ENCODE measurements around the gene GPR55. TPM values are rescaled to one million over a fixed set of nuclear protein-coding genes. Genes with fewer than 3 reads are reported as not detected.

The GPR55 gene
- total RNA-seq, 1 donor from 2014 or later = not detected

- Histone ChIP-seq H3K4me1 (ENCODE audit: insufficient read depth, low read length) (peaks cover 33% of the 10 kb centered on the region), H3K79me2 (ENCODE audit: insufficient read depth, low read length) (peaks cover 20% of the 10 kb centered on the region), H3K27ac (ENCODE audit: low read depth, low read length) (no peak within 1 kb of the TSS)
Measured at GRCh38 chr2:230864605-230865306, 60.3 kb downstream of the GPR55 start, which contains the start of gene ITM2C. TSS of gene ITM2C (plus strand) at chr2:230864942. CDS start at chr2:230865026, 84 bp downstream.

GRCh38 chr2:230864122-230864604, 60.9 kb downstream of the GPR55 start:
- H3K4me2 ChIP-seq (ENCODE audit: low read length) = peak overlapping the region; percentile 93
- H3K9me3 ChIP-seq (ENCODE audit: insufficient read depth, low read depth, low read length) = no peaks in the 10 kb centered on the region
- H3K27me3 ChIP-seq (ENCODE audit: insufficient read depth, low read length) = peaks cover 19% of the 10 kb centered on the region
- H2AFZ ChIP-seq (ENCODE audit: low read depth, low read length) = peak overlapping the region; percentile 92
- Mint-ChIP-seq H3K4me3 (ENCODE audit: unreplicated experiment) (peak overlapping the region; percentile 91), H3K9me3 (ENCODE audit: unreplicated experiment) (no peaks in the 10 kb centered on the region), H3K27ac (ENCODE audit: unreplicated experiment) (peak overlapping the region; percentile 42), H3K4me1 (ENCODE audit: low read depth, unreplicated experiment) (peaks cover 25% of the 10 kb centered on the region), H3K36me3 (ENCODE audit: low read depth, unreplicated experiment) (peaks cover 3% of the 10 kb centered on the region), H3K27me3 (ENCODE audit: low read depth, unreplicated experiment) (peaks cover 26% of the 10 kb centered on the region)
- peaks cover 16% of the 10 kb centered on the region for H3K79me2 ChIP-seq (ENCODE audit: insufficient read depth, low read length)
- H3K9ac ChIP-seq (ENCODE audit: low read length) = peak overlapping the region; percentile 57
- peak overlapping the region; percentile 67 for H3K4me3 ChIP-seq (ENCODE audit: insufficient read depth, low read depth, low read length)
- no peak overlapping the region for H3K27ac ChIP-seq (ENCODE audit: low read depth, low read length)
- TF ChIP-seq EZH2 (IDR thresholded peaks at IDR 0.05; ENCODE audit: insufficient read depth, low read length) (no peak), CTCF (IDR thresholded peaks at IDR 0.05; ENCODE audit: insufficient read depth, low read depth, low read length) (no peak)
- peaks cover 29% of the 10 kb centered on the region for H4K20me1 ChIP-seq (ENCODE audit: insufficient read depth, low read length)
- no peaks in the 10 kb centered on the region for H3K36me3 ChIP-seq (ENCODE audit: insufficient read depth, low read length)
- DNase-seq (ENCODE audit: low read depth) = no peak
- no peak for FAIRE-seq
- H3K4me1 ChIP-seq (ENCODE audit: insufficient read depth, low read length) = peaks cover 31% of the 10 kb centered on the region

More at GRCh38 chr2:230864605-230865306, 60.3 kb downstream of the GPR55 start, which contains the start of gene ITM2C:
- H3K27me3 ChIP-seq (ENCODE audit: insufficient read depth, low read length) = peaks cover 19% of the 10 kb centered on the region
- peak within 1 kb of the TSS; percentile 93 for H3K4me2 ChIP-seq (ENCODE audit: low read length)
- TF ChIP-seq CTCF (IDR thresholded peaks at IDR 0.05; ENCODE audit: insufficient read depth, low read depth, low read length) (no peak), EZH2 (IDR thresholded peaks at IDR 0.05; ENCODE audit: insufficient read depth, low read length) (no peak)
- H3K9me3 ChIP-seq (ENCODE audit: insufficient read depth, low read depth, low read length) = no peaks in the 10 kb centered on the region
- peak within 1 kb of the TSS; percentile 67 for H3K4me3 ChIP-seq (ENCODE audit: insufficient read depth, low read depth, low read length)
- no peak for FAIRE-seq
- H3K9ac ChIP-seq (ENCODE audit: low read length) = peak within 1 kb of the TSS; percentile 73
- Mint-ChIP-seq H3K9me3 (ENCODE audit: unreplicated experiment) (no peaks in the 10 kb centered on the region), H3K27ac (ENCODE audit: unreplicated experiment) (peak within 1 kb of the TSS; percentile 69), H3K4me3 (ENCODE audit: unreplicated experiment) (peak within 1 kb of the TSS; percentile 91), H3K4me1 (ENCODE audit: low read depth, unreplicated experiment) (peaks cover 30% of the 10 kb centered on the region), H3K27me3 (ENCODE audit: low read depth, unreplicated experiment) (peaks cover 26% of the 10 kb centered on the region), H3K36me3 (ENCODE audit: low read depth, unreplicated experiment) (peaks cover 3% of the 10 kb centered on the region)
- no peaks in the 10 kb centered on the region for H3K36me3 ChIP-seq (ENCODE audit: insufficient read depth, low read length)
- DNase-seq (ENCODE audit: low read depth) = peak; percentile 25
- peak within 1 kb of the TSS; percentile 92 for H2AFZ ChIP-seq (ENCODE audit: low read depth, low read length)
- H4K20me1 ChIP-seq (ENCODE audit: insufficient read depth, low read length) = peaks cover 35% of the 10 kb centered on the region

Data from astrocyte (in vitro differentiated cells and primary cell).